ENCODE data around the gene KCNF1.

DNA sequence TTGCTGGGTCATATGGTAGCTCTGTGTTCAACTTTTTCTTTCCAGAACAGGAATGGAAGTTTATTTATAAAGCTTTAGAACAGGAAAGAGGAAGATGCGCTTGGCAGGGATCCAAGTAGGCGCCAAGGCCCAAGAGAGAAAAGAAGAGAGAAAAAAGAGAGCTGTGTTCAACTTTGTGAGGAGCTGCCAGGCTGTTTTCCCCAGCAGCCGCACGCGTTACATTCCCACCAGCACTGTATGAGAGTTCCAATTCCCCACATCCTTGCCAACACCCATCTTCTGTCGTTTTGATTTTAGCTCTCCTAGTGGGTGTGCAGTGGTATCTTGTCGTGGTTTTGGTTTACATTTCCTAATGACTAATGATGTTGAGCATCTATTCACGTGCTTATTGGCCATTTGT is 51.4 kb downstream of the KCNF1 start:
- TF ChIP-seq POLR2A (IDR thresholded peaks at IDR 0.05): no peak
- TF ChIP-seq, protein P1, sequence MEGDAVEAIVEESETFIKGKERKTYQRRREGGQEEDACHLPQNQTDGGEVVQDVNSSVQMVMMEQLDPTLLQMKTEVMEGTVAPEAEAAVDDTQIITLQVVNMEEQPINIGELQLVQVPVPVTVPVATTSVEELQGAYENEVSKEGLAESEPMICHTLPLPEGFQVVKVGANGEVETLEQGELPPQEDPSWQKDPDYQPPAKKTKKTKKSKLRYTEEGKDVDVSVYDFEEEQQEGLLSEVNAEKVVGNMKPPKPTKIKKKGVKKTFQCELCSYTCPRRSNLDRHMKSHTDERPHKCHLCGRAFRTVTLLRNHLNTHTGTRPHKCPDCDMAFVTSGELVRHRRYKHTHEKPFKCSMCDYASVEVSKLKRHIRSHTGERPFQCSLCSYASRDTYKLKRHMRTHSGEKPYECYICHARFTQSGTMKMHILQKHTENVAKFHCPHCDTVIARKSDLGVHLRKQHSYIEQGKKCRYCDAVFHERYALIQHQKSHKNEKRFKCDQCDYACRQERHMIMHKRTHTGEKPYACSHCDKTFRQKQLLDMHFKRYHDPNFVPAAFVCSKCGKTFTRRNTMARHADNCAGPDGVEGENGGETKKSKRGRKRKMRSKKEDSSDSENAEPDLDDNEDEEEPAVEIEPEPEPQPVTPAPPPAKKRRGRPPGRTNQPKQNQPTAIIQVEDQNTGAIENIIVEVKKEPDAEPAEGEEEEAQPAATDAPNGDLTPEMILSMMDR (IDR thresholded peaks at IDR 0.05): no peak
